Panc1 (cell line): ENCODE measurements around the gene TTC27. TPM values are rescaled to one million over a fixed set of nuclear protein-coding genes. Genes with fewer than 3 reads are reported as not detected.

Experiments
- ATAC-seq: fragments of 200-7000 bp; cut with Tn5 transposase; 2 replicates; pipeline ENCODE4 v1.9.1; 2020; ENCODE audit warnings: mild to moderate bottlenecking, moderate library complexity
- BruUV-seq: library from RNA; stranded (reverse); fragments of 400-500 nt; replicated peaks from 2 replicates; lab custom pipeline; 2021; lab: Mats Ljungman, UMichigan
- CTCF ChIA-PET: fragments of 300-600 bp; sonication (Branson Sonifier 250); formaldehyde crosslinking; loops from one replicate; lab custom pipeline; 2022; ENCODE audit warnings: antibody characterized with exemption; lab: Charles Lee
- POLR2A ChIA-PET: fragments of 300-600 bp; sonication (Branson Sonifier 250); formaldehyde crosslinking; loops from one replicate; lab custom pipeline; 2022; ENCODE audit warnings: antibody characterized with exemption; lab: Charles Lee
- DNase-seq: peaks from one replicate; pipeline ENCODE4 v3.0.0-alpha.2; 2010; ENCODE audit warnings: low read depth, low spot score
- H3K27ac ChIP-seq: 2 replicates; pipeline ENCODE4 v1.5.1; 2011; ENCODE audit warnings: mild to moderate bottlenecking, low read length, inconsistent platforms
- H3K27me3 ChIP-seq: fragments of 200-500 bp; sonication (Bioruptor generic); 2 replicates; pipeline ENCODE4 v1.6.0; 2014; ENCODE audit warnings: low read length, inconsistent platforms; ENCODE audit not compliant: control insufficient read depth, insufficient read depth
- H3K36me3 ChIP-seq: fragments of 200-500 bp; sonication (Bioruptor generic); 2 replicates; pipeline ENCODE4 v1.5.1; 2014; ENCODE audit warnings: inconsistent platforms, mild to moderate bottlenecking, low read length, moderate library complexity; ENCODE audit not compliant: control insufficient read depth, insufficient read depth
- H3K4me1 ChIP-seq: 2 replicates; pipeline ENCODE4 v1.5.1; 2011; ENCODE audit warnings: inconsistent platforms, mild to moderate bottlenecking, low read length, moderate library complexity; ENCODE audit not compliant: control insufficient read depth, insufficient read depth
- H3K4me3 ChIP-seq, 2 experiments: 2 replicates each; pipeline ENCODE4 v1.5.1; 2011 to 2012; ENCODE audit warnings: low read depth in 2 of 2, low read length in 2 of 2, mild to moderate bottlenecking in 2 of 2, inconsistent platforms in 1 of 2, moderate library complexity in 1 of 2
- H3K9me3 ChIP-seq: fragments of 200-500 bp; sonication (Bioruptor generic); 2 replicates; pipeline ENCODE4 v1.5.1; 2014; ENCODE audit warnings: low read depth, mild to moderate bottlenecking, inconsistent platforms, low read length, moderate library complexity; ENCODE audit not compliant: control insufficient read depth, insufficient read depth
- POLR2AphosphoS5 ChIP-seq: IDR thresholded peaks from 2 replicates; pipeline ENCODE4 v1.6.1; 2012; ENCODE audit warnings: mild to moderate bottlenecking, low read depth, low read length, moderate library complexity
- SIN3A ChIP-seq: IDR thresholded peaks from 2 replicates; pipeline ENCODE4 v1.6.1; 2012; ENCODE audit warnings: low read depth, mild to moderate bottlenecking, low read length, moderate library complexity, borderline replicate concordance; ENCODE audit not compliant: insufficient read depth
- TCF7L2 ChIP-seq: IDR thresholded peaks from 2 replicates; pipeline ENCODE4 v1.6.1; 2011; ENCODE audit warnings: mild to moderate bottlenecking, low read depth, low read length, inconsistent platforms
- in situ Hi-C: cut with HindIII; loops from 2 replicates; pipeline ENCODE4 v1.10.0; 2016; ENCODE audit warnings: low sequenced_read_pairs, low pct_unique_long_range_greater_than_20kb
- intact Hi-C: fragments of 100-400 bp; cut with micrococcal nuclease; formaldehyde crosslinking; loops from one replicate; pipeline ENCODE4 v1.10.0; 2022; ENCODE audit not compliant: unreplicated experiment
- total RNA-seq: library from RNA; stranded (reverse); gene quantifications from one replicate; pipeline ENCODE4 v1.2.1, GENCODE V29; 2021; ENCODE audit not compliant: unreplicated experiment
- TF ChIP-seq, protein P1 (sequence below): fragments of 450-650 bp; IDR thresholded peaks from 2 replicates; pipeline ENCODE4 v1.5.1; 2017; ENCODE audit warnings: mild to moderate bottlenecking
- TF ChIP-seq, protein P2 (sequence below), 2 experiments: IDR thresholded peaks; 2 replicates each; pipeline ENCODE4 v1.6.1; 2011 to 2012; ENCODE audit warnings: low read depth in 2 of 2, control low read depth in 1 of 2, low read length in 1 of 2, mild to moderate bottlenecking in 1 of 2, moderate library complexity in 1 of 2; ENCODE audit not compliant: insufficient read depth in 1 of 2

Gene TTC27
- total RNA-seq, 1 experiment from 2014 or later = 24.7 TPM

DNA sequence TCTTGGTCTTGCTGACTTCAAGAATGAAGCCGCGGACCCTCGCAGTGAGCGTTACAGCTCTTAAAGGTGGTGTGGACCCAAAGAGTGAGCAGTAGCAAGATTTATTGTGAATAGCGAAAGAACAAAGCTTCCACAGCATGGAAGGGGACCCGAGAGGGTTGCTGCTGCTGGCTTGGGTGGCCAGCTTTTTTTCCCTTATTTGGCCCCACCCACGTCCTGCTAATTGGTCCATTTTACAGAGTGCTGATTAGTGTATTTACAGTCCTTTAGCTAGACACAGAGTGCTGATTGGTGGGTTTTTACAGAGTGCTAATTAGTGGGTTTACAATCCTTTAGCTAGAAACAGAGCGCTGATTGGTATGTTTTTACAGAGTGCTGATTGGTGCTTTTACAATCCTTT lies 230.9 kb downstream of the TTC27 start:
- CTCF ChIA-PET = no interaction called here
- no TSS peak for BruUV-seq

DNA sequence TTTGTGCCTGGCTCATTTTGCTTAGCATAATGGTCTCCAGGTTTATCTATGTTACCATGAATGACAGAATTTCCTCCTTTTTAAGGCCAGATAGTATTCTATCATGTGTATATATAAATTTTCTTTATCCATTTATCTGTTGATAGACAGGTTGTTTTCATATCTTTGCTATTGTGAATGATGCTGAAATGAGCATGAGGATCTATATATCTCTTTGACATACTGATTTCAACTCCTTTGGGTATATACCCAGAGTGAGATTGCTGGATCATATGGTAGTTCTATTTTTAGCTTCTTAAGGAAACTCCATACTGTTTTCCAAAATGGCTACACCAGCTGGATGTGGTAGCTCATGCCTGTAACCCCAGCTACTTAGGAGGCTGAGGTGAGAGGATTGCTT lies 232.5 kb downstream of the TTC27 start:
- TF ChIP-seq TCF7L2 (no peak), POLR2AphosphoS5 (no peak), SIN3A (no peak)
- TF ChIP-seq, protein P1, sequence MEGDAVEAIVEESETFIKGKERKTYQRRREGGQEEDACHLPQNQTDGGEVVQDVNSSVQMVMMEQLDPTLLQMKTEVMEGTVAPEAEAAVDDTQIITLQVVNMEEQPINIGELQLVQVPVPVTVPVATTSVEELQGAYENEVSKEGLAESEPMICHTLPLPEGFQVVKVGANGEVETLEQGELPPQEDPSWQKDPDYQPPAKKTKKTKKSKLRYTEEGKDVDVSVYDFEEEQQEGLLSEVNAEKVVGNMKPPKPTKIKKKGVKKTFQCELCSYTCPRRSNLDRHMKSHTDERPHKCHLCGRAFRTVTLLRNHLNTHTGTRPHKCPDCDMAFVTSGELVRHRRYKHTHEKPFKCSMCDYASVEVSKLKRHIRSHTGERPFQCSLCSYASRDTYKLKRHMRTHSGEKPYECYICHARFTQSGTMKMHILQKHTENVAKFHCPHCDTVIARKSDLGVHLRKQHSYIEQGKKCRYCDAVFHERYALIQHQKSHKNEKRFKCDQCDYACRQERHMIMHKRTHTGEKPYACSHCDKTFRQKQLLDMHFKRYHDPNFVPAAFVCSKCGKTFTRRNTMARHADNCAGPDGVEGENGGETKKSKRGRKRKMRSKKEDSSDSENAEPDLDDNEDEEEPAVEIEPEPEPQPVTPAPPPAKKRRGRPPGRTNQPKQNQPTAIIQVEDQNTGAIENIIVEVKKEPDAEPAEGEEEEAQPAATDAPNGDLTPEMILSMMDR = no peak
- TF ChIP-seq, protein P2, sequence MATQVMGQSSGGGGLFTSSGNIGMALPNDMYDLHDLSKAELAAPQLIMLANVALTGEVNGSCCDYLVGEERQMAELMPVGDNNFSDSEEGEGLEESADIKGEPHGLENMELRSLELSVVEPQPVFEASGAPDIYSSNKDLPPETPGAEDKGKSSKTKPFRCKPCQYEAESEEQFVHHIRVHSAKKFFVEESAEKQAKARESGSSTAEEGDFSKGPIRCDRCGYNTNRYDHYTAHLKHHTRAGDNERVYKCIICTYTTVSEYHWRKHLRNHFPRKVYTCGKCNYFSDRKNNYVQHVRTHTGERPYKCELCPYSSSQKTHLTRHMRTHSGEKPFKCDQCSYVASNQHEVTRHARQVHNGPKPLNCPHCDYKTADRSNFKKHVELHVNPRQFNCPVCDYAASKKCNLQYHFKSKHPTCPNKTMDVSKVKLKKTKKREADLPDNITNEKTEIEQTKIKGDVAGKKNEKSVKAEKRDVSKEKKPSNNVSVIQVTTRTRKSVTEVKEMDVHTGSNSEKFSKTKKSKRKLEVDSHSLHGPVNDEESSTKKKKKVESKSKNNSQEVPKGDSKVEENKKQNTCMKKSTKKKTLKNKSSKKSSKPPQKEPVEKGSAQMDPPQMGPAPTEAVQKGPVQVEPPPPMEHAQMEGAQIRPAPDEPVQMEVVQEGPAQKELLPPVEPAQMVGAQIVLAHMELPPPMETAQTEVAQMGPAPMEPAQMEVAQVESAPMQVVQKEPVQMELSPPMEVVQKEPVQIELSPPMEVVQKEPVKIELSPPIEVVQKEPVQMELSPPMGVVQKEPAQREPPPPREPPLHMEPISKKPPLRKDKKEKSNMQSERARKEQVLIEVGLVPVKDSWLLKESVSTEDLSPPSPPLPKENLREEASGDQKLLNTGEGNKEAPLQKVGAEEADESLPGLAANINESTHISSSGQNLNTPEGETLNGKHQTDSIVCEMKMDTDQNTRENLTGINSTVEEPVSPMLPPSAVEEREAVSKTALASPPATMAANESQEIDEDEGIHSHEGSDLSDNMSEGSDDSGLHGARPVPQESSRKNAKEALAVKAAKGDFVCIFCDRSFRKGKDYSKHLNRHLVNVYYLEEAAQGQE (IDR thresholded peaks at IDR 0.05; ENCODE audit: insufficient read depth in 1 of 2, low read depth in 2 of 2, low read length in 1 of 2) = no peak
- Histone ChIP-seq H3K4me3 (no peak overlapping the region), H3K4me1 (no peaks in the 10 kb centered on the region), H3K9me3 (no peaks in the 10 kb centered on the region), H3K27ac (no peak overlapping the region), H3K36me3 (no peaks in the 10 kb centered on the region), H3K27me3 (no peaks in the 10 kb centered on the region)
- no TSS peak for BruUV-seq
- ATAC-seq (no peak), DNase-seq (no peak)
- in situ Hi-C loops (no loop called here), intact Hi-C loops (no loop called here)
- CTCF ChIA-PET = no interaction called here
- POLR2A ChIA-PET = no interaction called here

More for the DNA sequence above, 230.9 kb downstream of the TTC27 start:
- Histone ChIP-seq H3K9me3 (no peaks in the 10 kb centered on the region), H3K4me3 (no peak overlapping the region), H3K36me3 (no peaks in the 10 kb centered on the region), H3K27ac (no peak overlapping the region), H3K27me3 (no peaks in the 10 kb centered on the region; the same call in 1 of the 2 replicates), H3K4me1 (no peaks in the 10 kb centered on the region)
- in situ Hi-C loops (no loop called here), intact Hi-C loops (no loop called here)
- POLR2A ChIA-PET = no interaction called here
- ATAC-seq (no peak), DNase-seq (no peak)
- TF ChIP-seq, protein P2 (IDR thresholded peaks at IDR 0.05; ENCODE audit: insufficient read depth in 1 of 2, low read depth in 2 of 2, low read length in 1 of 2) = no peak
- TF ChIP-seq TCF7L2 = no peak
- no peak for TF ChIP-seq POLR2AphosphoS5
